ENCODE measurements around the gene ANKH. TPM values are rescaled to one million over a fixed set of nuclear protein-coding genes. Genes with fewer than 3 reads are reported as not detected.
A peak's percentile ranks its signal among the peaks of the same experiment; 100 is the strongest.

ANKH gene
- total RNA-seq, 4 donors from 2014 or later: 31.2 to 55.2 (median 34.7) TPM

GRCh38 chr5:14753292-14753691, 118.3 kb downstream of the ANKH start:
- intact Hi-C loops (cut with DNase I): no loop called here
- Histone ChIP-seq H3K27ac (peak overlapping the region in 1 of 3 donors; percentile 43), H3K36me3 (peaks cover 0 to 3% of the 10 kb centered on the region in 2 donors), H3K9me3 (no peaks in the 10 kb centered on the region), H3K4me1 (peaks cover 4 to 11% of the 10 kb centered on the region in 2 donors), H3K4me3 (replicated peaks in 1 of 3) (no peak overlapping the region), H3K27me3 (no peaks in the 10 kb centered on the region)
- no peak for TF ChIP-seq POLR2A (IDR thresholded peaks at IDR 0.05)
- no peak for TF ChIP-seq CTCF (IDR thresholded peaks at IDR 0.05)
- no peak for DNase-seq
- 94 to 96% methylated on average over 6 of the region's 6 CpGs for WGBS, 2 donors

DNA sequence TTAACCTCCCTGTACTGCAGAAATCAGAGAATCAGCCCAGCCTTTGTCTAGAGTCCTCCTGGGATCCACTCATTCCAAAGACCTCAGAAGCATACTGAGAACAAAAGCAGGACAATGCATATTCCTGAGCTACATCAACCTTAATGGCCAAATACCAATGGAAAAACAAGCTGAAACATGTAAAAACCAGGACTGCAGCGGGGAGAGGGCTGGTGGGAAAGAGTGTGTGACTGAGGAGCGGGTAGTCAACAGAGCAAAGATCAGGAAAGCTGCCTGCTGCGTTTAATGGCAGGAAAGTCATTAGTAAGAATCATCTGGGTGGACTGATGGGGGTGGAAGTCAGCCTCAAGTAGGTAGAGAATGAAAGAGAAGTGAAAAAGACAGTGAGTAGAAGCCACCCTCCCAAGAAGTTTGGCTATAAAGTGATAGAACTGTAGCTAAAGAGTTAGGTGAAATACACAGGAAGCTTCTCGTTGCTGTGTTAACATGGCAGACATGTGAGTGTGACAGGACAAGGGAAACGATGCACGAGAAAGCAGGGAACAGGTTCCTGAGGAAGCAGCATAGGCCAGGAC, 119.0 kb downstream of the ANKH start:
- H3K4me1 ChIP-seq: peaks cover 4 to 11% of the 10 kb centered on the region in 2 donors
- intact Hi-C loops (cut with DNase I): no loop called here
- WGBS, 2 donors: 78 to 82% methylated on average over 6 of the region's 6 CpGs
- DNase-seq: no peak
- no peak for TF ChIP-seq POLR2A (IDR thresholded peaks at IDR 0.05)
- TF ChIP-seq CTCF (IDR thresholded peaks at IDR 0.05): no peak
- no peak overlapping the region for H3K27ac ChIP-seq
- peaks cover 0 to 3% of the 10 kb centered on the region in 2 donors for H3K36me3 ChIP-seq
- H3K4me3 ChIP-seq (replicated peaks in 1 of 3): no peak overlapping the region
- H3K27me3 ChIP-seq: no peaks in the 10 kb centered on the region
- no peaks in the 10 kb centered on the region for H3K9me3 ChIP-seq

GRCh38 chr5:14750712-14751111, 120.9 kb downstream of the ANKH start:
- no peaks in the 10 kb centered on the region for H3K9me3 ChIP-seq
- TF ChIP-seq POLR2A (IDR thresholded peaks at IDR 0.05): no peak
- peaks cover under 1 to 11% of the 10 kb centered on the region in 2 donors for H3K4me1 ChIP-seq
- intact Hi-C loops (cut with DNase I): no loop called here
- H3K27ac ChIP-seq: no peak overlapping the region
- DNase-seq: no peak
- H3K36me3 ChIP-seq: peaks cover 0 to 3% of the 10 kb centered on the region in 2 donors
- H3K27me3 ChIP-seq: no peaks in the 10 kb centered on the region
- no peak overlapping the region for H3K4me3 ChIP-seq (replicated peaks in 1 of 3)
- WGBS, 2 donors: 95% methylated on average over 5 of the region's 5 CpGs

DNA sequence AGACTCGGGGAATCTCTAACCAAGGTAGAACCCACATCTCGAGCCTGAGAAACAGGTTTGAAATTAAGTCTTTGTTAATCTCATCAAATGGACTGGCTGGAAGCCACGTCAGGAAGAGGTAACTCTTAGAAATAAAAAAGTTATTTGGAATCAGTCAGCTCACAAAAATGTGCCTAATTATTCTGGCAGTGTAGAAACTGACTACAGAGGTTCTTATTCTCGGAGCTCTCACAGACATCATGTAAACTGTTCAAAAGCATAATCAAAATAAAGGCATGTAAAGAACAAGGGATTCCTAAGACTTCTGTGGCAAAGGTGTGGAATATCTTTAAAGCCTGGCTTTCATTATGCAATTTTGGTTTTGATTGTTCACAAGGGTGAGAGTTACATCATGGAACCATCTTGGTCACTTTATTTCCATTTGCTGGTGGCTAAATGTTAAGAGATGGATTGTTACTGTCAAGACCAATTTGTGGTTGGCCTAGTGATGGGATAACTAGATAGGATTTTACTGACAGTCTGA, 121.9 kb downstream of the ANKH start:
- DNase-seq: no peak
- H3K9me3 ChIP-seq: no peaks in the 10 kb centered on the region
- peaks cover 0 to 10% of the 10 kb centered on the region in 2 donors for H3K4me1 ChIP-seq
- peaks cover 0 to 3% of the 10 kb centered on the region in 2 donors for H3K36me3 ChIP-seq
- no peak overlapping the region for H3K4me3 ChIP-seq (replicated peaks in 1 of 3)
- H3K27me3 ChIP-seq: no peaks in the 10 kb centered on the region
- no peak for TF ChIP-seq POLR2A (IDR thresholded peaks at IDR 0.05)
- H3K27ac ChIP-seq: no peak overlapping the region
- intact Hi-C loops (cut with DNase I): no loop called here
- 86 to 92% methylated on average over 4 of the region's 4 CpGs for WGBS, 2 donors

DNA sequence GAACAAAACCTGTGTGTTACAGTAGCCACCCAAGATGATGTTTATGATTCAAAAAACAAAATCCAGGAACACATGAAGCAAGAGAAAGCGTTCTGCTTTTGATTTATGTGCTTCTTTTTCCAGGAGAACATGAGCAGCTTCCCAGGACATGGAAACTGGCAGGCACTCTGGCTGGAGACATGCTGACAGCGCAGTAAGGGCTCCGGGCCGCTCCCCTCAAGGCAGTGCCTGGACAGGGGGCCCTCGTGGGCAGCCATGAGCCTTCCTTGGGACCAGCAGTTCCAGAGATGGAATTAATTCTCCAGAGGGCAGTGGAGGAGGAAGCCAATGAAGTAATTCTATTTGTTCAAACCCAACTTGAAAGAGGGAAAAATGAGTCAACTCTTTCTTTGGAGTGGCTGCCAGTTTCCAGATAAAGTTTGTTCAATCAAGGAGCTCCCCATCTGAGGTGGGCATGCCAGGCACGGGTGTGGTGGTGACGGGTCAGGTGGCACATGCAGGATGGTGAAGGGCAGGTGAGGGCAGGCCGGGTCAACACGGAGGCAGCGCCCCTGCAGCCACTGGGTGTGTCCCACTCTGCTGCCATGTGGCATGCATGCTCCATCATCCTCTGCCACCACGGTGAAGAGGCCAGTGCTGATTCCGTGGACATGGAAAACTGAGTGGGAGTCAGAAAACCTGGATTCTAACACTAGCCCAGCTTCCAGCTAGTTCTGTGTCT, 123.2 kb downstream of the ANKH start:
- intact Hi-C loops (cut with DNase I): no loop called here
- Histone ChIP-seq H3K36me3 (peaks cover 0 to 3% of the 10 kb centered on the region in 2 donors), H3K27me3 (no peaks in the 10 kb centered on the region), H3K4me3 (replicated peaks in 1 of 3) (no peak overlapping the region), H3K4me1 (no peaks in the 10 kb centered on the region), H3K27ac (no peak overlapping the region), H3K9me3 (no peaks in the 10 kb centered on the region)
- 81 to 86% methylated on average over 12 of the region's 12 CpGs for WGBS, 2 donors
- TF ChIP-seq CTCF (IDR thresholded peaks at IDR 0.05) (no peak), POLR2A (IDR thresholded peaks at IDR 0.05) (no peak)
- no peak for DNase-seq

- no peaks in the 10 kb centered on the region for H3K27me3 ChIP-seq
- no peak overlapping the region for H3K4me3 ChIP-seq (replicated peaks in 1 of 3)
- no peak for TF ChIP-seq POLR2A (IDR thresholded peaks at IDR 0.05)
- TF ChIP-seq CTCF (IDR thresholded peaks at IDR 0.05): no peak
- intact Hi-C loops (cut with DNase I): no loop called here
- no peak for DNase-seq
- WGBS, 2 donors: 93 to 96% methylated on average over 14 of the region's 14 CpGs
- no peak overlapping the region for H3K27ac ChIP-seq
- H3K4me1 ChIP-seq: no peaks in the 10 kb centered on the region
- H3K36me3 ChIP-seq: peaks cover 3 to 6% of the 10 kb centered on the region in 2 donors
- H3K9me3 ChIP-seq: no peaks in the 10 kb centered on the region
These were observed 125.8 kb downstream of the ANKH start for GRCh38 chr5:14745753-14746152.
